HepG2 (cell line): ENCODE data around the gene SDC1. TPM values are rescaled to one million over a fixed set of nuclear protein-coding genes. Genes with fewer than 3 reads are reported as not detected.
A peak's percentile ranks its signal among the peaks of the same experiment; 100 is the strongest.

Source experiments
- AKAP8 ChIP-seq: sonication (generic); formaldehyde crosslinking; IDR thresholded peaks from 2 replicates; pipeline ENCODE4 v1.5.1; 2020; ENCODE audit warnings: mild to moderate bottlenecking, missing genetic modification reagents
- ATM ChIP-seq: fragments of 450-650 bp; IDR thresholded peaks from 2 replicates; pipeline ENCODE4 v1.7.1; 2017; ENCODE audit warnings: mild to moderate bottlenecking, borderline replicate concordance
- E2F5 ChIP-seq: sonication (generic); formaldehyde crosslinking; conservative IDR thresholded peaks from 2 replicates; pipeline ENCODE4 v1.4.0; 2020; ENCODE audit warnings: missing genetic modification reagents
- GTF3A ChIP-seq: sonication (generic); formaldehyde crosslinking; conservative IDR thresholded peaks from 2 replicates; pipeline ENCODE4 v1.4.0; 2020; ENCODE audit warnings: mild to moderate bottlenecking, missing genetic modification reagents
- HDAC6 ChIP-seq: fragments of 200-600 bp; sonication (generic); IDR thresholded peaks from 2 replicates; pipeline ENCODE4 v1.7.0; 2017; ENCODE audit warnings: mild to moderate bottlenecking, antibody characterized with exemption, low read length, low read depth
- HMG20A ChIP-seq: IDR thresholded peaks from 2 replicates; pipeline ENCODE4 v1.6.1; 2016; ENCODE audit warnings: borderline replicate concordance
- HNRNPK ChIP-seq: fragments of 200-400 bp; formaldehyde crosslinking; IDR thresholded peaks from 2 replicates; pipeline ENCODE4 v1.6.1; 2018; ENCODE audit warnings: low read length, low read depth, moderate library complexity, mild to moderate bottlenecking; ENCODE audit not compliant: poor library complexity, severe bottlenecking
- JUNB ChIP-seq: sonication (generic); formaldehyde crosslinking; IDR thresholded peaks from 2 replicates; pipeline ENCODE4 v1.8.0; 2022; ENCODE audit warnings: missing genetic modification reagents, mild to moderate bottlenecking, borderline replicate concordance
- KDM1A ChIP-seq: IDR thresholded peaks from 2 replicates; pipeline ENCODE4 v1.6.1; 2016; ENCODE audit warnings: missing compliant biosample characterization
- MBD4 ChIP-seq: IDR thresholded peaks from 2 replicates; pipeline ENCODE4 v1.6.1; 2012; ENCODE audit warnings: low read length, inconsistent platforms, borderline replicate concordance
- MBNL3 ChIP-seq: fragments of 250-450 bp; sonication (Bioruptor Pico); conservative IDR thresholded peaks from 2 replicates; pipeline ENCODE4 v1.8.0; 2022; ENCODE audit warnings: mild to moderate bottlenecking, inconsistent platforms
- MLLT10 ChIP-seq: sonication (generic); formaldehyde crosslinking; IDR thresholded peaks from 2 replicates; pipeline ENCODE4 v1.4.0; 2020; ENCODE audit warnings: missing genetic modification reagents
- RFX3 ChIP-seq: IDR thresholded peaks from 2 replicates; pipeline ENCODE4 v1.6.1; 2016; ENCODE audit warnings: missing biosample characterization, missing genetic modification reagents
- SMARCE1 ChIP-seq: fragments of 450-650 bp; IDR thresholded peaks from 2 replicates; pipeline ENCODE4 v1.6.1; 2017; ENCODE audit warnings: borderline replicate concordance
- TBX3 ChIP-seq: fragments of 450-650 bp; IDR thresholded peaks from 2 replicates; pipeline ENCODE4 v1.6.1; 2017; ENCODE audit warnings: antibody characterized with exemption, mild to moderate bottlenecking, inconsistent platforms, borderline replicate concordance
- ZBTB2 ChIP-seq: sonication (generic); formaldehyde crosslinking; IDR thresholded peaks from 2 replicates; pipeline ENCODE4 v1.8.0; 2022; ENCODE audit warnings: low read depth, missing genetic modification reagents
- ZEB1 ChIP-seq: IDR thresholded peaks from 2 replicates; pipeline ENCODE4 v1.6.1; 2012; ENCODE audit warnings: mild to moderate bottlenecking, low read depth, inconsistent platforms; ENCODE audit not compliant: insufficient replicate concordance
- ZFP36 ChIP-seq: fragments of 150-350 bp; IDR thresholded peaks from 2 replicates; pipeline ENCODE4 v1.6.1; 2018; ENCODE audit warnings: borderline replicate concordance, low read length, low read depth; ENCODE audit not compliant: partially characterized antibody
- ZNF230 ChIP-seq: sonication (generic); formaldehyde crosslinking; IDR thresholded peaks from 2 replicates; pipeline ENCODE4 v1.4.0; 2020; ENCODE audit warnings: mild to moderate bottlenecking, missing genetic modification reagents
- ZNF552 ChIP-seq: sonication (generic); formaldehyde crosslinking; IDR thresholded peaks from 2 replicates; pipeline ENCODE4 v1.9.0; 2022; ENCODE audit warnings: missing genetic modification reagents, mild to moderate bottlenecking, borderline replicate concordance
- ZNF567 ChIP-seq: sonication (generic); formaldehyde crosslinking; IDR thresholded peaks from 2 replicates; pipeline ENCODE4 v1.8.1; 2023; ENCODE audit warnings: mild to moderate bottlenecking, missing genetic modification reagents, borderline replicate concordance
- ZNF761 ChIP-seq: sonication (generic); formaldehyde crosslinking; conservative IDR thresholded peaks from 2 replicates; pipeline ENCODE4 v1.4.0; 2020; ENCODE audit warnings: mild to moderate bottlenecking, missing genetic modification reagents
- ZNF768 ChIP-seq: sonication (generic); formaldehyde crosslinking; IDR thresholded peaks from 2 replicates; pipeline ENCODE4 v1.4.0; 2020; ENCODE audit warnings: missing genetic modification reagents
- polyA plus RNA-seq, 8 experiments: library from polyadenylated mRNA; depleted of rRNA in 3 of 8; stranded (reverse) in 7 of 8; unstranded in 1 of 8; fragments of >200 nt; fragmentation: Illumina TruSeq in 4 of 8; extraction: Trizol in 4 of 8; gene quantifications; 2 replicates each; pipeline versions ENCODE4 v1.2.1 to v1.2.3, GENCODE V29; 2011 to 2016; ENCODE audit warnings: low read depth in 4 of 8, missing spikeins in 1 of 8, mixed read lengths in 1 of 8; ENCODE audit not compliant: insufficient read depth in 1 of 8
- total RNA-seq, 5 experiments: library from RNA; depleted of rRNA; stranded (reverse); fragments of >200 nt; fragmentation: Illumina TruSeq; extraction: Trizol; gene quantifications; 2 replicates each; pipeline ENCODE4 v1.2.3, GENCODE V29; 2016; ENCODE audit warnings: low read depth in 1 of 5
- TF ChIP-seq, protein P1 (sequence below): sonication (generic); formaldehyde crosslinking; IDR thresholded peaks from 2 replicates; pipeline ENCODE4 v1.4.0; 2020; ENCODE audit warnings: missing genetic modification reagents

The SDC1 gene
- total and polyA plus RNA-seq, 2 of the 13 experiments (the other 11 are each of a cell fraction or from before 2014, with no cell fraction given) = 108 to 119 TPM

- TF ChIP-seq, protein P1, sequence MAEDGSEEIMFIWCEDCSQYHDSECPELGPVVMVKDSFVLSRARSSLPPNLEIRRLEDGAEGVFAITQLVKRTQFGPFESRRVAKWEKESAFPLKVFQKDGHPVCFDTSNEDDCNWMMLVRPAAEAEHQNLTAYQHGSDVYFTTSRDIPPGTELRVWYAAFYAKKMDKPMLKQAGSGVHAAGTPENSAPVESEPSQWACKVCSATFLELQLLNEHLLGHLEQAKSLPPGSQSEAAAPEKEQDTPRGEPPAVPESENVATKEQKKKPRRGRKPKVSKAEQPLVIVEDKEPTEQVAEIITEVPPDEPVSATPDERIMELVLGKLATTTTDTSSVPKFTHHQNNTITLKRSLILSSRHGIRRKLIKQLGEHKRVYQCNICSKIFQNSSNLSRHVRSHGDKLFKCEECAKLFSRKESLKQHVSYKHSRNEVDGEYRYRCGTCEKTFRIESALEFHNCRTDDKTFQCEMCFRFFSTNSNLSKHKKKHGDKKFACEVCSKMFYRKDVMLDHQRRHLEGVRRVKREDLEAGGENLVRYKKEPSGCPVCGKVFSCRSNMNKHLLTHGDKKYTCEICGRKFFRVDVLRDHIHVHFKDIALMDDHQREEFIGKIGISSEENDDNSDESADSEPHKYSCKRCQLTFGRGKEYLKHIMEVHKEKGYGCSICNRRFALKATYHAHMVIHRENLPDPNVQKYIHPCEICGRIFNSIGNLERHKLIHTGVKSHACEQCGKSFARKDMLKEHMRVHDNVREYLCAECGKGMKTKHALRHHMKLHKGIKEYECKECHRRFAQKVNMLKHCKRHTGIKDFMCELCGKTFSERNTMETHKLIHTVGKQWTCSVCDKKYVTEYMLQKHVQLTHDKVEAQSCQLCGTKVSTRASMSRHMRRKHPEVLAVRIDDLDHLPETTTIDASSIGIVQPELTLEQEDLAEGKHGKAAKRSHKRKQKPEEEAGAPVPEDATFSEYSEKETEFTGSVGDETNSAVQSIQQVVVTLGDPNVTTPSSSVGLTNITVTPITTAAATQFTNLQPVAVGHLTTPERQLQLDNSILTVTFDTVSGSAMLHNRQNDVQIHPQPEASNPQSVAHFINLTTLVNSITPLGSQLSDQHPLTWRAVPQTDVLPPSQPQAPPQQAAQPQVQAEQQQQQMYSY (CRISPR knock-in tag) = no peak
- no peak for TF ChIP-seq MBD4
- peak; percentile 15; the same call in 1 of the 2 replicates for TF ChIP-seq ATM
- no peak for TF ChIP-seq KDM1A (CRISPR knock-in tag)
- no peak for TF ChIP-seq ZNF552 (CRISPR knock-in tag)
- TF ChIP-seq JUNB (CRISPR knock-in tag) = peak; percentile 48; the same call in 1 of the 2 replicates
- no peak for TF ChIP-seq ZFP36
- no peak for TF ChIP-seq ZNF230
- TF ChIP-seq E2F5 = no peak
- TF ChIP-seq TBX3 = no peak
- TF ChIP-seq ZNF761 (CRISPR knock-in tag) = no peak
- TF ChIP-seq ZEB1 = no peak
- TF ChIP-seq ZNF768 (CRISPR knock-in tag) = no peak
- TF ChIP-seq HMG20A = no peak
- no peak for TF ChIP-seq HNRNPK
- 0 out of 2 replicates have a peak, but pooled peaks have one; percentile 29 for TF ChIP-seq ZBTB2 (CRISPR knock-in tag)
- TF ChIP-seq MLLT10 = no peak
- no peak for TF ChIP-seq ZNF567 (CRISPR knock-in tag)
- no peak for TF ChIP-seq GTF3A
- no peak for TF ChIP-seq RFX3
- no peak for TF ChIP-seq MBNL3 (CRISPR knock-in tag)
- no peak for TF ChIP-seq SMARCE1
- no peak for TF ChIP-seq HDAC6
- TF ChIP-seq AKAP8 = no peak
These were observed 59.0 kb downstream of the SDC1 start (continued) for GRCh38 chr2:20165677-20166509.
